HG03095 (cell line): ENCODE measurements around the gene TBC1D1.
"Not testable (repeated sequence)": the region's sequence is repeated elsewhere in the genome, so short reads cannot be mapped to it uniquely, and the experiment has no call there.

Source experiments
- ATAC-seq: cut with Tn5 transposase; IDR thresholded peaks from one replicate; pipeline ENCODE4 v1.9.1; 2021; ENCODE audit warnings: moderate library complexity; ENCODE audit not compliant: unreplicated experiment

Gene TBC1D1

GRCh38 chr4:37960098-37960497 lies 69.2 kb downstream of the TBC1D1 start, which contains the start of gene PTTG2:
Gene PTTG2 (plus strand): TSS chr4:37960398. CDS start chr4:37960435, 37 bp downstream.
- no peak for ATAC-seq

- ATAC-seq: no peak
Observed at GRCh38 chr4:37960679-37961450, 70.0 kb downstream of the TBC1D1 start.

GRCh38 chr4:37964734-37965457 lies 74.0 kb downstream of the TBC1D1 start:
- no peak for ATAC-seq

GRCh38 chr4:37966044-37966443 lies 75.2 kb downstream of the TBC1D1 start:
- no peak for ATAC-seq

- ATAC-seq: no peak
Observed at GRCh38 chr4:37967736-37968135, 76.9 kb downstream of the TBC1D1 start.

- ATAC-seq: no peak
Observed at GRCh38 chr4:37968747-37969146, 77.9 kb downstream of the TBC1D1 start.

GRCh38 chr4:37970702-37971101 lies 79.8 kb downstream of the TBC1D1 start:
- no peak for ATAC-seq

GRCh38 chr4:37971202-37971601 lies 80.3 kb downstream of the TBC1D1 start:
- no peak for ATAC-seq

GRCh38 chr4:37973441-37973840 lies 82.6 kb downstream of the TBC1D1 start:
- ATAC-seq: no peak

GRCh38 chr4:37975321-37975822 lies 84.5 kb downstream of the TBC1D1 start:
- ATAC-seq: not testable (repeated sequence)

- no peak for ATAC-seq
Observed at GRCh38 chr4:37976507-37976906, 85.6 kb downstream of the TBC1D1 start.

- peak; percentile 74 for ATAC-seq
Observed at GRCh38 chr4:37976991-37977470, 86.1 kb downstream of the TBC1D1 start.

- peak; percentile 64 for ATAC-seq
Observed at GRCh38 chr4:37977471-37978247, 86.8 kb downstream of the TBC1D1 start.

GRCh38 chr4:37978248-37978924 lies 87.5 kb downstream of the TBC1D1 start:
- ATAC-seq: peak; percentile 13

GRCh38 chr4:37980246-37980645 lies 89.4 kb downstream of the TBC1D1 start:
- ATAC-seq: no peak

GRCh38 chr4:37981425-37981824 lies 90.5 kb downstream of the TBC1D1 start:
- no peak for ATAC-seq

GRCh38 chr4:37981844-37982720 lies 91.2 kb downstream of the TBC1D1 start:
- ATAC-seq: no peak

- no peak for ATAC-seq
Observed at GRCh38 chr4:37982736-37983135, 91.9 kb downstream of the TBC1D1 start.

- no peak for ATAC-seq
Observed at GRCh38 chr4:37983951-37984350, 93.1 kb downstream of the TBC1D1 start.
